ENCODE measurements around the gene KISS1R. TPM values are rescaled to one million over a fixed set of nuclear protein-coding genes. Genes with fewer than 3 reads are reported as not detected.

KISS1R gene
- total RNA-seq, 1 donor from 2014 or later: not detected

DNA sequence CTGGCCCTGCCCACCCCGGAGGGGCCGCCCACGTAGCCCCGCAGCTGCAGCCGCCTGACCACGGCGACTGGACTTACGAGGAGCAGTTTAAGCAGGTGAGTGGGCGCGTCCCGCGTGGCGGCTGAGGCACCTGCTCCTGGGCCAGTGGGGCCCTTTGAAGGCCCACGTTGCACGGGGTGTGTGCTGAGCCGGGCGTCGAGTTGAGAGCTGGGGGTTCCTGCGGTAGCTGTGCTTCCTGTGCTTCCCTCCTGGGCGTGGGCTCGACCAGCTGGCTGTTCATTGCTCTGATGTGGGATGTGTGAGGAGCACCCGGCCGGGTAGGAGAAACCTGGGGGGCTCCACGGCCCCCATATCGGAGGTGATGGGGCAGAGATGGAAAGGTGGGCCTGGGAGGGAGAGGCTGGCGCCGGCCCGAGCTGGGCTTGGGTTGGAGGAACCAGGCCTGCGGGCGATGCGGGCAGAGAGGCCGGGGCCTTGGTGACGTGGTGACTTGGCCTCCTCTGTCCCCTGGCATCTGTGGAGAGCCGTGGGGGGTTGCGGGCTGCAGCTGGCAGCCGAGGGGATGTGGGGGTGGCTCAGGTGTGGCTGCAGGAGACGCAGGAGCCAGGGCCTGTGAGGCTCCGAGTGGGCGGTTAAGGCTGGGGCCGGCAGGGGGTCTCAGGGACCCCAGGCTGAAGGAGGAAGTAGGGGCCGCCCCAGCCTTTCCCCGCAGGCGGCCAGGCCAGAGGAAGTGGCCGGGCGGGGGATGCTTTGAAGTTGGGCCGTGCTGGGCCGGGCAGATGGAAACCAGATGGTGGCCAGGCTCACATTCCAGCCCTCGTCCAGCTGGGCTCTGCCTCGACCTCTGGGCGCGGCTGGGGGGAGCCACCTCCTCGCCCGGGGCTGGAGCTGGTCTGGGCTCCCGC, 15.8 kb downstream of the KISS1R start:
- H3K36me3 Mint-ChIP-seq (ENCODE audit: low read depth, unreplicated experiment): peaks cover 8% of the 10 kb centered on the region
- peaks cover 7% of the 10 kb centered on the region for H3K4me1 Mint-ChIP-seq (ENCODE audit: unreplicated experiment)
- TF ChIP-seq, protein P1, sequence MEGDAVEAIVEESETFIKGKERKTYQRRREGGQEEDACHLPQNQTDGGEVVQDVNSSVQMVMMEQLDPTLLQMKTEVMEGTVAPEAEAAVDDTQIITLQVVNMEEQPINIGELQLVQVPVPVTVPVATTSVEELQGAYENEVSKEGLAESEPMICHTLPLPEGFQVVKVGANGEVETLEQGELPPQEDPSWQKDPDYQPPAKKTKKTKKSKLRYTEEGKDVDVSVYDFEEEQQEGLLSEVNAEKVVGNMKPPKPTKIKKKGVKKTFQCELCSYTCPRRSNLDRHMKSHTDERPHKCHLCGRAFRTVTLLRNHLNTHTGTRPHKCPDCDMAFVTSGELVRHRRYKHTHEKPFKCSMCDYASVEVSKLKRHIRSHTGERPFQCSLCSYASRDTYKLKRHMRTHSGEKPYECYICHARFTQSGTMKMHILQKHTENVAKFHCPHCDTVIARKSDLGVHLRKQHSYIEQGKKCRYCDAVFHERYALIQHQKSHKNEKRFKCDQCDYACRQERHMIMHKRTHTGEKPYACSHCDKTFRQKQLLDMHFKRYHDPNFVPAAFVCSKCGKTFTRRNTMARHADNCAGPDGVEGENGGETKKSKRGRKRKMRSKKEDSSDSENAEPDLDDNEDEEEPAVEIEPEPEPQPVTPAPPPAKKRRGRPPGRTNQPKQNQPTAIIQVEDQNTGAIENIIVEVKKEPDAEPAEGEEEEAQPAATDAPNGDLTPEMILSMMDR (IDR thresholded peaks at IDR 0.05; ENCODE audit: unreplicated experiment): no peak
- H3K27me3 Mint-ChIP-seq (ENCODE audit: unreplicated experiment): peaks cover 5% of the 10 kb centered on the region
- no peaks in the 10 kb centered on the region for H3K9me3 Mint-ChIP-seq (ENCODE audit: unreplicated experiment)
- peak overlapping the region; percentile 77 for H3K27ac Mint-ChIP-seq (ENCODE audit: unreplicated experiment)
- no peak overlapping the region for H3K4me3 Mint-ChIP-seq (ENCODE audit: unreplicated experiment)
- DNase-seq (ENCODE audit: low spot score): peak; percentile 63

- H3K4me1 Mint-ChIP-seq (ENCODE audit: unreplicated experiment): peaks cover 7% of the 10 kb centered on the region
- no peak overlapping the region for H3K4me3 Mint-ChIP-seq (ENCODE audit: unreplicated experiment)
- no peak overlapping the region for H3K27ac Mint-ChIP-seq (ENCODE audit: unreplicated experiment)
- peaks cover 5% of the 10 kb centered on the region for H3K27me3 Mint-ChIP-seq (ENCODE audit: unreplicated experiment)
- H3K9me3 Mint-ChIP-seq (ENCODE audit: unreplicated experiment): no peaks in the 10 kb centered on the region
- DNase-seq (ENCODE audit: low spot score): no peak
- TF ChIP-seq, protein P1 (IDR thresholded peaks at IDR 0.05; ENCODE audit: unreplicated experiment): no peak
- peaks cover 8% of the 10 kb centered on the region for H3K36me3 Mint-ChIP-seq (ENCODE audit: low read depth, unreplicated experiment)
Measured at GRCh38 chr19:933553-933882, 16.4 kb downstream of the KISS1R start.

- no peak overlapping the region for H3K4me3 Mint-ChIP-seq (ENCODE audit: unreplicated experiment)
- H3K36me3 Mint-ChIP-seq (ENCODE audit: low read depth, unreplicated experiment): peaks cover 8% of the 10 kb centered on the region
- no peak overlapping the region for H3K27ac Mint-ChIP-seq (ENCODE audit: unreplicated experiment)
Measured at GRCh38 chr19:934197-934840, 17.2 kb downstream of the KISS1R start.

GRCh38 chr19:934865-935479, 17.8 kb downstream of the KISS1R start:
- no peak for DNase-seq (ENCODE audit: low spot score)

More at GRCh38 chr19:934197-934840, 17.2 kb downstream of the KISS1R start:
- Mint-ChIP-seq H3K27me3 (ENCODE audit: unreplicated experiment) (peaks cover 5% of the 10 kb centered on the region), H3K9me3 (ENCODE audit: unreplicated experiment) (no peaks in the 10 kb centered on the region), H3K4me1 (ENCODE audit: unreplicated experiment) (peaks cover 7% of the 10 kb centered on the region)
- no peak for DNase-seq (ENCODE audit: low spot score)
- TF ChIP-seq, protein P1 (IDR thresholded peaks at IDR 0.05; ENCODE audit: unreplicated experiment): no peak

More at GRCh38 chr19:934865-935479, 17.8 kb downstream of the KISS1R start:
- TF ChIP-seq, protein P1 (IDR thresholded peaks at IDR 0.05; ENCODE audit: unreplicated experiment): no peak
- peaks cover 1% of the 10 kb centered on the region for H3K27me3 Mint-ChIP-seq (ENCODE audit: unreplicated experiment)
- H3K27ac Mint-ChIP-seq (ENCODE audit: unreplicated experiment): no peak overlapping the region
- H3K4me3 Mint-ChIP-seq (ENCODE audit: unreplicated experiment): no peak overlapping the region
- peaks cover 6% of the 10 kb centered on the region for H3K36me3 Mint-ChIP-seq (ENCODE audit: low read depth, unreplicated experiment)
- H3K9me3 Mint-ChIP-seq (ENCODE audit: unreplicated experiment): no peaks in the 10 kb centered on the region
- H3K4me1 Mint-ChIP-seq (ENCODE audit: unreplicated experiment): peaks cover 8% of the 10 kb centered on the region

All from endothelial cell (in vitro differentiated cells).